IMR-90 (cell line): Measurements from ENCODE around the gene SERPINA9. TPM values are rescaled to one million over a fixed set of nuclear protein-coding genes. Genes with fewer than 3 reads are reported as not detected.

Source experiments
- ATAC-seq: fragments of 200-7000 bp; cut with Tn5 transposase; 2 replicates; pipeline ENCODE4 v1.9.1; 2020; ENCODE audit warnings: low read depth, mild to moderate bottlenecking, moderate library complexity
- BruUV-seq: library from RNA; stranded (reverse); fragments of 400-500 nt; replicated peaks from 2 replicates; lab custom pipeline; 2021; lab: Mats Ljungman, UMichigan
- CTCF ChIA-PET: fragments of 300-600 bp; formaldehyde crosslinking; extraction: SDS; loops from one replicate; lab custom pipeline; 2021; ENCODE audit warnings: antibody characterized with exemption; lab: Yijun Ruan, JAX
- POLR2A ChIA-PET: fragments of 300-600 bp; sonication (Branson Sonifier 250); formaldehyde crosslinking; loops from one replicate; lab custom pipeline; 2022; ENCODE audit warnings: antibody characterized with exemption; ENCODE audit not compliant: unreplicated experiment; lab: Charles Lee
- DNase-seq: peaks from one replicate; pipeline ENCODE4 v3.0.0; 2013
- H2AFZ ChIP-seq: replicated peaks from 2 replicates; pipeline ENCODE3; 2013; ENCODE audit warnings: low read length, mild to moderate bottlenecking; ENCODE audit not compliant: poor library complexity
- H2AK5ac ChIP-seq: 2 replicates; pipeline ENCODE4 v1.6.1; 2013; ENCODE audit warnings: low read depth, low read length, inconsistent platforms
- H2AK9ac ChIP-seq: replicated peaks from 2 replicates; pipeline ENCODE3; 2013; ENCODE audit warnings: mild to moderate bottlenecking, low read depth, low read length, moderate library complexity; ENCODE audit not compliant: poor library complexity
- H2BK120ac ChIP-seq: 2 replicates; pipeline ENCODE4 v1.6.1; 2013; ENCODE audit warnings: low read depth, low read length, inconsistent platforms
- H2BK15ac ChIP-seq: 3 replicates; pipeline ENCODE4 v1.6.1; 2013; ENCODE audit warnings: low read depth, low read length, inconsistent platforms
- H2BK20ac ChIP-seq: 2 replicates; pipeline ENCODE4 v1.6.1; 2013; ENCODE audit warnings: low read depth, mild to moderate bottlenecking, inconsistent platforms, low read length, moderate library complexity
- H2BK5ac ChIP-seq: 2 replicates; pipeline ENCODE4 v1.6.1; 2013; ENCODE audit warnings: mild to moderate bottlenecking, low read depth, low read length, inconsistent platforms; ENCODE audit not compliant: poor library complexity, severe bottlenecking
- H3K14ac ChIP-seq: replicated peaks from 2 replicates; pipeline ENCODE4 v1.6.1; 2013; ENCODE audit warnings: low read depth, low read length, inconsistent platforms
- H3K18ac ChIP-seq: 2 replicates; pipeline ENCODE4 v1.6.1; 2013; ENCODE audit warnings: low read depth, low read length, control low read depth
- H3K23ac ChIP-seq: 2 replicates; pipeline ENCODE4 v1.6.1; 2013; ENCODE audit warnings: low read depth, low read length, inconsistent platforms
- H3K27ac ChIP-seq: 2 replicates; pipeline ENCODE4 v1.5.1; 2013; ENCODE audit warnings: mild to moderate bottlenecking, control low read depth, low read length; ENCODE audit not compliant: insufficient read depth
- H3K27me3 ChIP-seq: 2 replicates; pipeline ENCODE4 v1.6.1; 2013; ENCODE audit warnings: low read length; ENCODE audit not compliant: control insufficient read depth, insufficient read depth
- H3K36me3 ChIP-seq: 2 replicates; pipeline ENCODE4 v1.6.1; 2013; ENCODE audit warnings: low read length, mixed read lengths; ENCODE audit not compliant: control insufficient read depth, insufficient read depth
- H3K4ac ChIP-seq: 2 replicates; pipeline ENCODE4 v1.6.1; 2013; ENCODE audit warnings: low read depth, low read length, inconsistent platforms
- H3K4me1 ChIP-seq: 2 replicates; pipeline ENCODE4 v1.6.1; 2013; ENCODE audit warnings: low read length, mixed read lengths; ENCODE audit not compliant: control insufficient read depth, insufficient read depth
- H3K4me2 ChIP-seq: 2 replicates; pipeline ENCODE4 v1.6.1; 2013; ENCODE audit warnings: low read depth, mild to moderate bottlenecking, control low read depth, low read length, moderate library complexity
- H3K4me3 ChIP-seq: 2 replicates; pipeline ENCODE4 v1.5.1; 2013; ENCODE audit warnings: low read depth, mild to moderate bottlenecking, control low read depth, low read length, moderate library complexity; ENCODE audit not compliant: insufficient read depth
- H3K56ac ChIP-seq: 2 replicates; pipeline ENCODE4 v1.6.1; 2013; ENCODE audit warnings: low read length, inconsistent platforms; ENCODE audit not compliant: insufficient read depth; ENCODE audit errors: extremely low read depth
- H3K79me1 ChIP-seq, 2 experiments: 2 replicates each; pipeline ENCODE4 v1.6.1; 2013; ENCODE audit warnings: low read length in 2 of 2, inconsistent platforms in 1 of 2, low read depth in 1 of 2
- H3K9ac ChIP-seq: 2 replicates; pipeline ENCODE4 v1.6.1; 2013; ENCODE audit warnings: low read depth, low read length, control low read depth
- H3K9me1 ChIP-seq: 2 replicates; pipeline ENCODE4 v1.6.1; 2013; ENCODE audit warnings: low read length, inconsistent platforms; ENCODE audit not compliant: insufficient read depth
- H3K9me3 ChIP-seq: 2 replicates; pipeline ENCODE4 v1.6.1; 2013; ENCODE audit warnings: low read length; ENCODE audit not compliant: control insufficient read depth, insufficient read depth
- H4K20me1 ChIP-seq: 2 replicates; pipeline ENCODE4 v1.6.1; 2013; ENCODE audit warnings: low read length, inconsistent platforms; ENCODE audit not compliant: insufficient read depth
- H4K5ac ChIP-seq: 2 replicates; pipeline ENCODE4 v1.6.1; 2013; ENCODE audit warnings: mild to moderate bottlenecking, low read depth, low read length, control low read depth
- H4K8ac ChIP-seq, 2 experiments: 2 replicates each; pipeline ENCODE4 v1.6.1; 2013; ENCODE audit warnings: low read depth in 2 of 2, low read length in 2 of 2, control low read depth in 1 of 2, inconsistent platforms in 1 of 2
- H4K91ac ChIP-seq: 2 replicates; pipeline ENCODE4 v1.6.1; 2013; ENCODE audit warnings: low read depth, low read length, inconsistent platforms; ENCODE audit not compliant: insufficient read depth
- BHLHE40 ChIP-seq: fragments of 150-350 bp; IDR thresholded peaks from 2 replicates; pipeline ENCODE4 v1.6.1; 2016; ENCODE audit warnings: mild to moderate bottlenecking, low read depth, low read length
- CHD1 ChIP-seq: IDR thresholded peaks from 2 replicates; pipeline ENCODE4 v1.6.1; 2012; ENCODE audit warnings: low read depth, low read length, improper control_type of control experiment
- MAZ ChIP-seq: IDR thresholded peaks from 2 replicates; pipeline ENCODE4 v1.6.1; 2012; ENCODE audit warnings: low read depth, mild to moderate bottlenecking, low read length, improper control_type of control experiment, moderate library complexity, borderline replicate concordance
- POLR2A ChIP-seq: IDR thresholded peaks from 2 replicates; pipeline ENCODE4 v1.6.1; 2012; ENCODE audit warnings: mild to moderate bottlenecking, low read depth, low read length
- WGBS, 2 experiments: methylation state at CpG; one replicate each; pipeline versions ENCODE4 v1.1.5 to v1.1.7; 2013; ENCODE audit warnings: missing lambda C conversion rate in 2 of 2; ENCODE audit not compliant: insufficient read length in 1 of 2; ENCODE audit errors: extremely low coverage in 2 of 2; 5-methylcytosine and 5-hydroxymethylcytosine counted together
- dilution Hi-C: fragments of 300-500 bp; cut with HindIII; formaldehyde crosslinking; loops from one replicate; pipeline ENCODE4 v1.14.3; 2018; ENCODE audit warnings: low sequenced_read_pairs; ENCODE audit not compliant: unreplicated experiment
- in situ Hi-C: fragments of 300-500 bp; cut with MboI; formaldehyde crosslinking; loops from 3 replicates; pipeline ENCODE4 v1.14.3; 2019; ENCODE audit warnings: low sequenced_read_pairs, inconsistent platforms, mixed read lengths
- intact Hi-C: fragments of 100-400 bp; cut with micrococcal nuclease; formaldehyde crosslinking; loops from 2 replicates; pipeline ENCODE4 v1.10.0; 2022
- polyA plus RNA-seq, 3 experiments: library from polyadenylated mRNA; depleted of rRNA; stranded (reverse); fragments of >200 nt; gene quantifications; 2 replicates each; pipeline ENCODE4 v1.2.3, GENCODE V29; 2012; ENCODE audit warnings: low replicate concordance in 1 of 3
- total RNA-seq: library from RNA; depleted of rRNA; stranded (reverse); fragments of >200 nt; gene quantifications from 2 replicates; pipeline ENCODE4 v1.2.3, GENCODE V29; 2012

Gene SERPINA9
- total and polyA plus RNA-seq, 2 of the 4 experiments (the other 2 are of a cell fraction) = 0.09 to 0.18 TPM

GRCh38 chr14:94455928-94456327 is 20.1 kb downstream of the SERPINA9 start:
- ChIA-PET POLR2A (no interaction called here), CTCF (no interaction called here)
- in situ Hi-C loops (no loop called here), intact Hi-C loops (no loop called here), dilution Hi-C loops (no loop called here)
- H2AK9ac ChIP-seq = no peak overlapping the region
- no peak overlapping the region for H3K9ac ChIP-seq
- no peak overlapping the region for H3K56ac ChIP-seq
- no peak for ATAC-seq
- DNase-seq = no peak
- no peak overlapping the region for H2BK20ac ChIP-seq
- H2BK5ac ChIP-seq = no peak overlapping the region
- no peaks in the 10 kb centered on the region for H3K27me3 ChIP-seq
- no TSS peak for BruUV-seq
- no peak overlapping the region for H3K14ac ChIP-seq
- no peak overlapping the region for H3K18ac ChIP-seq
- no peaks in the 10 kb centered on the region for H3K9me3 ChIP-seq
- H3K4me3 ChIP-seq = no peak overlapping the region
- H2AK5ac ChIP-seq = no peak overlapping the region
- H4K91ac ChIP-seq = no peak overlapping the region
- H2BK120ac ChIP-seq = no peak overlapping the region
- no peak overlapping the region for H3K4me2 ChIP-seq
- no peaks in the 10 kb centered on the region for H3K4me1 ChIP-seq
- H4K20me1 ChIP-seq = no peaks in the 10 kb centered on the region
- no peak overlapping the region for H3K4ac ChIP-seq
- H2AFZ ChIP-seq = no peak overlapping the region
- no peak overlapping the region for H3K27ac ChIP-seq
- no CpG with 5 or more reads among the region's 1 CpG for WGBS, 2 experiments
- no peaks in the 10 kb centered on the region for H3K9me1 ChIP-seq
- H3K79me1 ChIP-seq = no peaks in the 10 kb centered on the region
- TF ChIP-seq POLR2A (no peak), BHLHE40 (no peak), MAZ (no peak), CHD1 (no peak)
- no peaks in the 10 kb centered on the region for H3K36me3 ChIP-seq
- H4K8ac ChIP-seq = no peak overlapping the region
- H2BK15ac ChIP-seq = no peak overlapping the region
- no peak overlapping the region for H3K23ac ChIP-seq
- H4K5ac ChIP-seq = no peak overlapping the region
